Measurements from ENCODE around the gene SLC12A6. TPM values are rescaled to one million over a fixed set of nuclear protein-coding genes. Genes with fewer than 3 reads are reported as not detected.

Gene SLC12A6
- total and polyA plus RNA-seq, 8 donors = 1.4 to 63.6 (median 13.1) TPM

DNA sequence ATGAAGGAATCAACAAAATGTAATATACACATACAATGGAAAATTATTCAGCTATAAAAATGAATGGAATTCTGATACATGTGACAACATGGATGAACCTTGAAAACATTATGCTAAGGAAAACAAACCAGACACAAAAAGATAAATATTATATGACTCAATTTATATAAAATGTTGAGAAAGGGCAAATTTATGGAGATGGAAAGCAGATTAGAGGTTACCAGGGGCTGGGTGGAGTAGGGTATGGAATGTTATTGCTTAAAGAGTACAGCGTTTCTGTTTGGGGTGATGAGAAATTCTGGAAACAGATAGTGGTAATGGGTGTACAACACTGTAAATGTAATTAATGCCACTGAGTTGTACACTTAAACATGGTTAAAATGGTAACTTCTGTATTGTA lies 61.9 kb downstream of the SLC12A6 start:
- H3K9me3 ChIP-seq = no peaks in the 10 kb centered on the region
- no peak for DNase-seq
- H3K4me3 ChIP-seq = no peak overlapping the region
- 52 to 97% (median 85%) methylated on average over 1 of the region's 1 CpG for WGBS, 5 donors
- TF ChIP-seq POLR2AphosphoS5 (IDR thresholded peaks at IDR 0.05) = no peak
- TF ChIP-seq POLR2A (IDR thresholded peaks at IDR 0.05) = no peak
- TF ChIP-seq EP300 (IDR thresholded peaks at IDR 0.05) = no peak
- no peak for TF ChIP-seq CTCF (IDR thresholded peaks at IDR 0.05)
- H3K27me3 ChIP-seq = no peaks in the 10 kb centered on the region
- no peak overlapping the region for H3K27ac ChIP-seq
- H3K36me3 ChIP-seq = peaks cover 0 to 6% (median 3%) of the 10 kb centered on the region in 4 donors
- intact Hi-C loops (cut with DNase I; ENCODE audit: low total_unique reads) = no loop called here
- peaks cover 0 to 14% (median 6%) of the 10 kb centered on the region in 4 donors for H3K4me1 ChIP-seq

DNA sequence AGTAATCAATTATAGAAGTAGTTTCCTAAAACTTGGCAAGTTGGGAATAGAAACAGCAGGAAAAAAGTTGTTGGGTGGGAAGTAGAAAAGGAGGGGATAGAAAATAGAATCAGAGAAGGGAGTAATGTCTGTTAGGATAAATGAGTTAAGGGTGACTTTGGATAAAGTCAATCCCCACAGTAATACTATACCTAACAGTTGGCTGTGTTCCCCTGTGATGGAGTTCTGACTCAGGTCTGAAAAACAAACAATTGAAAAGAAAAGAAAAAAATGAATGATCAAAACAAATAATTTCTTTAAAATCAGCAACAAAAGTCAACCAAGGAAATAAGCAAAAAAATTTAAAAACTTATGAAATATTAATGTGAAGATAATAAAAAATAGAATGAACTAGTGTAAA lies 62.4 kb downstream of the SLC12A6 start:
- H3K4me3 ChIP-seq = no peak overlapping the region
- no peak overlapping the region for H3K27ac ChIP-seq
- no peaks in the 10 kb centered on the region for H3K9me3 ChIP-seq
- H3K4me1 ChIP-seq = peaks cover 0 to 13% (median 4%) of the 10 kb centered on the region in 4 donors
- intact Hi-C loops (cut with DNase I; ENCODE audit: low total_unique reads) = no loop called here
- H3K36me3 ChIP-seq = peaks cover 0 to 6% (median 3%) of the 10 kb centered on the region in 4 donors
- no peaks in the 10 kb centered on the region for H3K27me3 ChIP-seq
- DNase-seq = no peak
- TF ChIP-seq POLR2AphosphoS5 (IDR thresholded peaks at IDR 0.05) (no peak), EP300 (IDR thresholded peaks at IDR 0.05) (no peak), CTCF (IDR thresholded peaks at IDR 0.05) (no peak), POLR2A (IDR thresholded peaks at IDR 0.05) (no peak)

GRCh38 chr15:34271493-34271892 lies 66.1 kb downstream of the SLC12A6 start:
- no peaks in the 10 kb centered on the region for H3K27me3 ChIP-seq
- no peak overlapping the region for H3K27ac ChIP-seq
- no peaks in the 10 kb centered on the region for H3K9me3 ChIP-seq
- intact Hi-C loops (cut with DNase I; ENCODE audit: low total_unique reads) = no loop called here
- WGBS, 5 donors = 79 to 92% (median 87%) methylated on average over 3 of the region's 3 CpGs
- TF ChIP-seq CTCF (IDR thresholded peaks at IDR 0.05) (no peak), POLR2AphosphoS5 (IDR thresholded peaks at IDR 0.05) (no peak), EP300 (IDR thresholded peaks at IDR 0.05) (no peak), POLR2A (IDR thresholded peaks at IDR 0.05) (no peak)
- no peaks in the 10 kb centered on the region for H3K4me1 ChIP-seq
- no peak overlapping the region for H3K4me3 ChIP-seq
- peaks cover 0 to 6% (median 3%) of the 10 kb centered on the region in 4 donors for H3K36me3 ChIP-seq
- no peak for DNase-seq

DNA sequence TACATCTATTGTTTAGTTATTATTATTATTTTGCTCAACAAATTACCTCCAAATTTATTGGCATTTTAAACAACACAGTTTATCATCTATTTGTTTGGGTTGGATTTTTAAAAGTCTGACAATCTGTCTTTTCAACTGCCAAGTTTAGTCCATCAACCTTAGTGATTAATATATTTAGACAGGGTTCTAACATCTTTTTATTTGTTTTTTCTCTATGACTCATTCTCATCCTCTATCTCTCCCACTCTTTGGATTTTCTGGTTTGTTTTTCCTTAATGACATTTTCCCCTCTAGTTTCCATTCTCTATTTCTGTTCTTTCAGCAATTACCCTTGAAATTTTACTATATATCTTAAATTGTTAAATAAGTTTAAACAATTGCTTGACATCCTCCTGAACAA lies 70.8 kb downstream of the SLC12A6 start:
- Histone ChIP-seq H3K27ac (no peak overlapping the region), H3K27me3 (no peaks in the 10 kb centered on the region), H3K9me3 (no peaks in the 10 kb centered on the region), H3K36me3 (no peaks in the 10 kb centered on the region), H3K4me1 (no peaks in the 10 kb centered on the region), H3K4me3 (no peak overlapping the region)
- no peak for TF ChIP-seq CTCF (IDR thresholded peaks at IDR 0.05)
- TF ChIP-seq EP300 (IDR thresholded peaks at IDR 0.05) = no peak
- no peak for TF ChIP-seq POLR2AphosphoS5 (IDR thresholded peaks at IDR 0.05)
- TF ChIP-seq POLR2A (IDR thresholded peaks at IDR 0.05) = no peak
- DNase-seq = no peak
- intact Hi-C loops (cut with DNase I; ENCODE audit: low total_unique reads) = no loop called here

All from stomach (tissue), 9 donors.